ENCODE measurements around the gene MAP3K19. TPM values are rescaled to one million over a fixed set of nuclear protein-coding genes. Genes with fewer than 3 reads are reported as not detected.

The MAP3K19 gene
- total RNA-seq, 1 donor from 2014 or later: 1.1 TPM

DNA sequence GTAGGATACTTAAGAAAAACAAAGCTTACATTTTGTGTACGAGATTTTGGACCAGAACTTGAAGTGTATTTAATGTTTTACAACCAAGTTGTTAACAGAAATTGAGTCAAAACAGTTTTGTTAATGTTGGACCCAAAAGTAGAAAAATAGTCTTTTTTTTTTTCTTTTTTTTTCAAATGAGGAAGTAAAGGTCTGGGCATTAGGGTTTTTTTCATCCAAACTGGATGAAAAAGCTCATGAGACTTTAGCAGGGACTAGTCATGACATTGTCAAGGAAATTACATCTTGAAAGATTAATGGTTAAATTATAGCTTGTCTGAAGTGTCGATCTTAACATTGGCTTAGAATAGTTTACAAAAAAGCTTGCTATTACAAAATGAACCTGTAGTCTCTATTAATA, 96.4 kb downstream of the MAP3K19 start:
- no peak for DNase-seq (ENCODE audit: extremely low spot score, unreplicated experiment)
- Mint-ChIP-seq H3K4me1 (ENCODE audit: unreplicated experiment) (peaks cover 4% of the 10 kb centered on the region), H3K36me3 (peaks cover 38% of the 10 kb centered on the region)

GRCh38 chr2:134949981-134950708, 97.1 kb downstream of the MAP3K19 start:
- no peak overlapping the region for H3K4me3 Mint-ChIP-seq
- H3K9me3 Mint-ChIP-seq: no peaks in the 10 kb centered on the region
- H3K27ac Mint-ChIP-seq: no peak overlapping the region
- TF ChIP-seq, protein P1, sequence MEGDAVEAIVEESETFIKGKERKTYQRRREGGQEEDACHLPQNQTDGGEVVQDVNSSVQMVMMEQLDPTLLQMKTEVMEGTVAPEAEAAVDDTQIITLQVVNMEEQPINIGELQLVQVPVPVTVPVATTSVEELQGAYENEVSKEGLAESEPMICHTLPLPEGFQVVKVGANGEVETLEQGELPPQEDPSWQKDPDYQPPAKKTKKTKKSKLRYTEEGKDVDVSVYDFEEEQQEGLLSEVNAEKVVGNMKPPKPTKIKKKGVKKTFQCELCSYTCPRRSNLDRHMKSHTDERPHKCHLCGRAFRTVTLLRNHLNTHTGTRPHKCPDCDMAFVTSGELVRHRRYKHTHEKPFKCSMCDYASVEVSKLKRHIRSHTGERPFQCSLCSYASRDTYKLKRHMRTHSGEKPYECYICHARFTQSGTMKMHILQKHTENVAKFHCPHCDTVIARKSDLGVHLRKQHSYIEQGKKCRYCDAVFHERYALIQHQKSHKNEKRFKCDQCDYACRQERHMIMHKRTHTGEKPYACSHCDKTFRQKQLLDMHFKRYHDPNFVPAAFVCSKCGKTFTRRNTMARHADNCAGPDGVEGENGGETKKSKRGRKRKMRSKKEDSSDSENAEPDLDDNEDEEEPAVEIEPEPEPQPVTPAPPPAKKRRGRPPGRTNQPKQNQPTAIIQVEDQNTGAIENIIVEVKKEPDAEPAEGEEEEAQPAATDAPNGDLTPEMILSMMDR (conservative IDR thresholded peaks at IDR 0.05): no peak
- H3K4me1 Mint-ChIP-seq (ENCODE audit: unreplicated experiment): peaks cover 4% of the 10 kb centered on the region
- no peak for DNase-seq (ENCODE audit: extremely low spot score, unreplicated experiment)
- H3K36me3 Mint-ChIP-seq: peaks cover 46% of the 10 kb centered on the region
- H3K27me3 Mint-ChIP-seq: no peaks in the 10 kb centered on the region

More for the DNA sequence above, 96.4 kb downstream of the MAP3K19 start:
- Mint-ChIP-seq H3K9me3 (no peaks in the 10 kb centered on the region), H3K27ac (no peak overlapping the region), H3K27me3 (no peaks in the 10 kb centered on the region), H3K4me3 (no peak overlapping the region)
- TF ChIP-seq, protein P1 (conservative IDR thresholded peaks at IDR 0.05): no peak

- H3K9me3 Mint-ChIP-seq: no peaks in the 10 kb centered on the region
- H3K4me3 Mint-ChIP-seq: no peak overlapping the region
- H3K27me3 Mint-ChIP-seq: no peaks in the 10 kb centered on the region
- H3K27ac Mint-ChIP-seq: no peak overlapping the region
- DNase-seq (ENCODE audit: extremely low spot score, unreplicated experiment): no peak
- peaks cover 4% of the 10 kb centered on the region for H3K4me1 Mint-ChIP-seq (ENCODE audit: unreplicated experiment)
- TF ChIP-seq, protein P1 (conservative IDR thresholded peaks at IDR 0.05): no peak
- peaks cover 34% of the 10 kb centered on the region for H3K36me3 Mint-ChIP-seq
Observed at GRCh38 chr2:134946073-134946472, 101.2 kb downstream of the MAP3K19 start.

DNA sequence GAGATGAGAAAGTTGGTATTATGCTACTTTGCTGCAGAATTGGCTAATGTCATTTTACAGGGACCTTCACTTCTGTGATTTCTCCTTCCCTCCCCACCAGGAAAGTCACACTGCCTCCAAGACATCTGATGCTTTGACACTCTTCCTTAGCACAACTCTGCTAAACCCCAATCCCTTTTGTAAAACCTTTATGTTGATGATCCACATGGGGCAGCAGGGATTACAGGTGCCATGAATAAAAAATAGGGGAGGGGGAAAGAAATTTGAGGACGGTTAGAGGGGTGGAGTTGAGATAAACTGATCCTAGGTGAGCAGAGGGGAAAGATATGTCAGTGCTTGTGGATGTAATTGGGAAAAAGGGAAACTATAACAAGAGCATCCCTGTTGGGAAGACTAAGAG, 102.3 kb downstream of the MAP3K19 start:
- Mint-ChIP-seq H3K27me3 (no peaks in the 10 kb centered on the region), H3K36me3 (peaks cover 33% of the 10 kb centered on the region), H3K4me3 (no peak overlapping the region), H3K4me1 (ENCODE audit: unreplicated experiment) (no peaks in the 10 kb centered on the region), H3K27ac (no peak overlapping the region), H3K9me3 (no peaks in the 10 kb centered on the region)
- no peak for DNase-seq (ENCODE audit: extremely low spot score, unreplicated experiment)
- TF ChIP-seq, protein P1 (conservative IDR thresholded peaks at IDR 0.05): no peak

GRCh38 chr2:134943540-134943939, 103.7 kb downstream of the MAP3K19 start:
- H3K4me1 Mint-ChIP-seq (ENCODE audit: unreplicated experiment): no peaks in the 10 kb centered on the region
- no peaks in the 10 kb centered on the region for H3K9me3 Mint-ChIP-seq
- no peak overlapping the region for H3K27ac Mint-ChIP-seq
- TF ChIP-seq, protein P1 (conservative IDR thresholded peaks at IDR 0.05): no peak
- DNase-seq (ENCODE audit: extremely low spot score, unreplicated experiment): no peak
- no peak overlapping the region for H3K4me3 Mint-ChIP-seq
- peaks cover 36% of the 10 kb centered on the region for H3K36me3 Mint-ChIP-seq
- H3K27me3 Mint-ChIP-seq: no peaks in the 10 kb centered on the region
